Measurements from ENCODE around the gene ADARB2. TPM values are rescaled to one million over a fixed set of nuclear protein-coding genes. Genes with fewer than 3 reads are reported as not detected.
A peak's percentile ranks its signal among the peaks of the same experiment; 100 is the strongest.

The ADARB2 gene
- total RNA-seq (not detected in 2 replicates), polyA plus RNA-seq (not detected in 2 replicates), polyA minus RNA-seq (ENCODE audit: low replicate concordance) (not detected in 2 replicates)
- not detected in 2 replicates for polyA plus RNA-seq (2012)

GRCh38 chr10:1737222-1738061 is at the start of gene ADARB2:
Gene ADARB2 (minus strand): TSS chr10:1737525.
- Histone ChIP-seq H3K79me2 (ENCODE audit: control insufficient read depth, insufficient read depth, low read length) (no peaks in the 10 kb centered on the region), H3K4me2 (ENCODE audit: extremely low read depth, insufficient read depth, low read length) (no peak within 1 kb of the TSS), H3K9ac (ENCODE audit: insufficient read depth, low read length) (no peak within 1 kb of the TSS), H2AFZ (ENCODE audit: low read length) (no peak within 1 kb of the TSS), H3K36me3 (ENCODE audit: control insufficient read depth, insufficient read depth, low read length) (no peaks in the 10 kb centered on the region), H3K4me1 (ENCODE audit: control insufficient read depth, extremely low read depth, insufficient read depth, low read length) (no peaks in the 10 kb centered on the region), H4K20me1 (ENCODE audit: control insufficient read depth, extremely low read depth, insufficient read depth, low read length) (no peaks in the 10 kb centered on the region), H3K4me3 (replicated peaks in 1 of 4; ENCODE audit: control extremely low read depth in 1 of 4, insufficient read depth in 1 of 4, low read depth in 3 of 4, low read length in 4 of 4) (no peak within 1 kb of the TSS), H3K27me3 (ENCODE audit: control insufficient read depth, insufficient read depth, low read length) (no peaks in the 10 kb centered on the region), H3K27ac (ENCODE audit: insufficient read depth, low read length) (no peak within 1 kb of the TSS), H3K9me3 (ENCODE audit: control insufficient read depth, insufficient read depth, low read depth, low read length) (no peaks in the 10 kb centered on the region)
- no peak for TF ChIP-seq EZH2 (IDR thresholded peaks at IDR 0.05; ENCODE audit: low read length, missing control alignments)
- TF ChIP-seq CTCF (conservative IDR thresholded peaks at IDR 0.05 in 1 of 2, IDR thresholded peaks at IDR 0.05 in 1 of 2; ENCODE audit: low read depth in 1 of 2, low read length in 2 of 2), result no peak
- peak in 1 of 2 donors; percentile 2 for DNase-seq (ENCODE audit: low read depth in 2 of 2)

- no peak overlapping the region for H2AFZ ChIP-seq (ENCODE audit: low read length)
- no peaks in the 10 kb centered on the region for H3K36me3 ChIP-seq (ENCODE audit: control insufficient read depth, insufficient read depth, low read length)
- H4K20me1 ChIP-seq (ENCODE audit: control insufficient read depth, extremely low read depth, insufficient read depth, low read length), result no peaks in the 10 kb centered on the region
- no peaks in the 10 kb centered on the region for H3K79me2 ChIP-seq (ENCODE audit: control insufficient read depth, insufficient read depth, low read length)
- no peak for TF ChIP-seq CTCF (conservative IDR thresholded peaks at IDR 0.05 in 1 of 2, IDR thresholded peaks at IDR 0.05 in 1 of 2; ENCODE audit: low read depth in 1 of 2, low read length in 2 of 2)
- no peak for TF ChIP-seq EZH2 (IDR thresholded peaks at IDR 0.05; ENCODE audit: low read length, missing control alignments)
- no peaks in the 10 kb centered on the region for H3K27me3 ChIP-seq (ENCODE audit: control insufficient read depth, insufficient read depth, low read length)
- no peak for DNase-seq (ENCODE audit: low read depth in 2 of 2)
- H3K4me3 ChIP-seq (replicated peaks in 1 of 4; ENCODE audit: control extremely low read depth in 1 of 4, insufficient read depth in 1 of 4, low read depth in 3 of 4, low read length in 4 of 4), result no peak overlapping the region
- H3K4me2 ChIP-seq (ENCODE audit: extremely low read depth, insufficient read depth, low read length), result no peak overlapping the region
- H3K9me3 ChIP-seq (ENCODE audit: control insufficient read depth, insufficient read depth, low read depth, low read length), result peaks cover 2% of the 10 kb centered on the region
- H3K9ac ChIP-seq (ENCODE audit: insufficient read depth, low read length), result no peak overlapping the region
- no peaks in the 10 kb centered on the region for H3K4me1 ChIP-seq (ENCODE audit: control insufficient read depth, extremely low read depth, insufficient read depth, low read length)
- no peak overlapping the region for H3K27ac ChIP-seq (ENCODE audit: insufficient read depth, low read length)
Measured at GRCh38 chr10:1785835-1786234, 48.5 kb upstream of the ADARB2 start.

GRCh38 chr10:1782841-1783240 is 45.5 kb upstream of the ADARB2 start:
- H3K9me3 ChIP-seq (ENCODE audit: control insufficient read depth, insufficient read depth, low read depth, low read length), result peaks cover 2% of the 10 kb centered on the region
- no peaks in the 10 kb centered on the region for H3K79me2 ChIP-seq (ENCODE audit: control insufficient read depth, insufficient read depth, low read length)
- no peaks in the 10 kb centered on the region for H3K4me1 ChIP-seq (ENCODE audit: control insufficient read depth, extremely low read depth, insufficient read depth, low read length)
- no peak for DNase-seq (ENCODE audit: low read depth in 2 of 2)
- no peaks in the 10 kb centered on the region for H3K36me3 ChIP-seq (ENCODE audit: control insufficient read depth, insufficient read depth, low read length)
- H2AFZ ChIP-seq (ENCODE audit: low read length), result no peak overlapping the region
- no peaks in the 10 kb centered on the region for H4K20me1 ChIP-seq (ENCODE audit: control insufficient read depth, extremely low read depth, insufficient read depth, low read length)
- no peak overlapping the region for H3K9ac ChIP-seq (ENCODE audit: insufficient read depth, low read length)
- TF ChIP-seq CTCF (conservative IDR thresholded peaks at IDR 0.05 in 1 of 2, IDR thresholded peaks at IDR 0.05 in 1 of 2; ENCODE audit: low read depth in 1 of 2, low read length in 2 of 2) (no peak), EZH2 (IDR thresholded peaks at IDR 0.05; ENCODE audit: low read length, missing control alignments) (no peak)
- H3K27me3 ChIP-seq (ENCODE audit: control insufficient read depth, insufficient read depth, low read length), result no peaks in the 10 kb centered on the region
- no peak overlapping the region for H3K27ac ChIP-seq (ENCODE audit: insufficient read depth, low read length)
- no peak overlapping the region for H3K4me2 ChIP-seq (ENCODE audit: extremely low read depth, insufficient read depth, low read length)
- no peak overlapping the region for H3K4me3 ChIP-seq (replicated peaks in 1 of 4; ENCODE audit: control extremely low read depth in 1 of 4, insufficient read depth in 1 of 4, low read depth in 3 of 4, low read length in 4 of 4)
